GM13976 (cell line): ENCODE measurements around the gene GID4.

Source experiments
- DNase-seq: peaks from one replicate; pipeline ENCODE4 v3.0.0; 2012; ENCODE audit warnings: low spot score
- in situ Hi-C: fragments of 300-500 bp; cut with MboI; formaldehyde crosslinking; loops from one replicate; pipeline ENCODE4 v1.12.0; 2022; ENCODE audit warnings: low sequenced_read_pairs, mixed read lengths, inconsistent platforms; ENCODE audit not compliant: unreplicated experiment
- TF ChIP-seq, protein P1 (sequence below): IDR thresholded peaks from 2 replicates; pipeline ENCODE4 v1.5.1; 2012; ENCODE audit warnings: borderline replicate concordance, mild to moderate bottlenecking; ENCODE audit not compliant: insufficient read depth; ENCODE audit errors: extremely low read depth, missing control alignments, control extremely low read depth

GID4 gene

DNA sequence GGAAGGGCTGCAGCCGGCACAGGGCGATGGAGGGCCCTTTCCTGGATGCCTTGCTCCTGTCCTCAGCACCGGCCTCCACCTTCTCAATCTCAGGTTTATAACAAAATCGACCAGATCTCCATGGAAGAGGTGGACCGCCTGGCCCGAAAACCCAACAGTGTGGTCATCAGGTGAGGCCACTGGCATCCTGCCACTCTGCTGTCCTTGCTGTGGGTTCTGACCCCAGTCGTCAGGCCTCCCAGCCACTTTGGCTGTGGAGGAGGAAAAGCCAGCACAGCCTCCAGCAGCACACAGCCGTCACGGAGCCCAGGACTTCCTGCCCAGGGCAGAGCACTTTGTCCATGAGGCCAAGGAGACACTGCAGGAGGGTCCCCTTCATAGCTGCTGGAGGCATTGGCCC is 62.6 kb downstream of the GID4 start:
- no peak for DNase-seq
- in situ Hi-C loops: no loop called here
- TF ChIP-seq, protein P1, sequence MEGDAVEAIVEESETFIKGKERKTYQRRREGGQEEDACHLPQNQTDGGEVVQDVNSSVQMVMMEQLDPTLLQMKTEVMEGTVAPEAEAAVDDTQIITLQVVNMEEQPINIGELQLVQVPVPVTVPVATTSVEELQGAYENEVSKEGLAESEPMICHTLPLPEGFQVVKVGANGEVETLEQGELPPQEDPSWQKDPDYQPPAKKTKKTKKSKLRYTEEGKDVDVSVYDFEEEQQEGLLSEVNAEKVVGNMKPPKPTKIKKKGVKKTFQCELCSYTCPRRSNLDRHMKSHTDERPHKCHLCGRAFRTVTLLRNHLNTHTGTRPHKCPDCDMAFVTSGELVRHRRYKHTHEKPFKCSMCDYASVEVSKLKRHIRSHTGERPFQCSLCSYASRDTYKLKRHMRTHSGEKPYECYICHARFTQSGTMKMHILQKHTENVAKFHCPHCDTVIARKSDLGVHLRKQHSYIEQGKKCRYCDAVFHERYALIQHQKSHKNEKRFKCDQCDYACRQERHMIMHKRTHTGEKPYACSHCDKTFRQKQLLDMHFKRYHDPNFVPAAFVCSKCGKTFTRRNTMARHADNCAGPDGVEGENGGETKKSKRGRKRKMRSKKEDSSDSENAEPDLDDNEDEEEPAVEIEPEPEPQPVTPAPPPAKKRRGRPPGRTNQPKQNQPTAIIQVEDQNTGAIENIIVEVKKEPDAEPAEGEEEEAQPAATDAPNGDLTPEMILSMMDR: no peak

- in situ Hi-C loops: no loop called here
- TF ChIP-seq, protein P1: no peak
- no peak for DNase-seq
These were observed 63.4 kb downstream of the GID4 start for GRCh38 chr17:18102640-18103039.

GRCh38 chr17:18105027-18105426 is 65.8 kb downstream of the GID4 start:
- TF ChIP-seq, protein P1: no peak
- DNase-seq: no peak
- in situ Hi-C loops: no loop called here

DNA sequence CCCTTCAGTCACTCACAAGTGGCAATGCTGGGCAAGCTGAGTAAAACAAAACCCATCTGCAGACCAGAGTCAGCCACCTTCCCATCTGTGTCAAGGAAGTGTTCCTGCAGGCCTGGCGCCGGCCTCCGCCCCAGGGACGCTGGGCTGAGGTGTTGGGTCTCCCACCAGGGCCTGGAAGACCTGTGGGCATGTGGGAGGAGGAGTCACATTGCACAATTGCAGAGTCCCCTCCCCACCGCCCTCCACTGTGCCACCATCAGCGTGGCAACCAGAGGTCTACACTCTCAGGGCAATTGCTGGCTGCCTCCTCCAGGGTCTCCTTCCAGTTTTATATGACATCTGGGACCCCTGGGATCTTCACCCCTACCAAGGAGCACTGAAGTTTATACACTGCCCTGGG is 66.4 kb downstream of the GID4 start:
- no peak for DNase-seq
- TF ChIP-seq, protein P1: no peak
- in situ Hi-C loops: no loop called here

GRCh38 chr17:18106211-18106610 is 67.0 kb downstream of the GID4 start:
- DNase-seq: no peak
- in situ Hi-C loops: no loop called here
- TF ChIP-seq, protein P1: no peak

- in situ Hi-C loops: no loop called here
- no peak for DNase-seq
- TF ChIP-seq, protein P1: no peak
These were observed 68.0 kb downstream of the GID4 start for GRCh38 chr17:18107061-18107790.
